Ishikawa (cell line): ENCODE data around the gene SMAD6.

Source experiments
- CEBPB ChIP-seq: IDR thresholded peaks from 2 replicates; pipeline ENCODE4 v1.6.1; 2012
- CREB1 ChIP-seq: IDR thresholded peaks from 2 replicates; pipeline ENCODE4 v1.6.1; 2012; ENCODE audit warnings: low read depth
- EGR1 ChIP-seq: IDR thresholded peaks from 2 replicates; pipeline ENCODE4 v1.6.1; 2012
- EP300 ChIP-seq: IDR thresholded peaks from 2 replicates; pipeline ENCODE4 v1.6.1; 2012; ENCODE audit warnings: borderline replicate concordance
- FOXM1 ChIP-seq: IDR thresholded peaks from 2 replicates; pipeline ENCODE4 v1.6.1; 2012; ENCODE audit warnings: low read depth, borderline replicate concordance
- NFIC ChIP-seq: IDR thresholded peaks from 2 replicates; pipeline ENCODE4 v1.6.1; 2012
- RAD21 ChIP-seq: IDR thresholded peaks from 2 replicates; pipeline ENCODE4 v1.6.1; 2012; ENCODE audit warnings: low read depth
- TAF1 ChIP-seq: IDR thresholded peaks from 2 replicates; pipeline ENCODE4 v1.6.1; 2012; ENCODE audit warnings: low read depth, mild to moderate bottlenecking
- TCF12 ChIP-seq: IDR thresholded peaks from 2 replicates; pipeline ENCODE4 v1.6.1; 2012; ENCODE audit warnings: low read depth
- TEAD4 ChIP-seq: IDR thresholded peaks from 2 replicates; pipeline ENCODE4 v1.6.1; 2012
- YY1 ChIP-seq: IDR thresholded peaks from 2 replicates; pipeline ENCODE4 v1.6.1; 2012; ENCODE audit warnings: low read depth
- ZBTB7A ChIP-seq: IDR thresholded peaks from 2 replicates; pipeline ENCODE4 v1.6.1; 2012; ENCODE audit warnings: low read depth
- TF ChIP-seq, protein P1 (sequence below): IDR thresholded peaks from 2 replicates; pipeline ENCODE4 v1.6.1; 2012
- TF ChIP-seq, protein P2 (sequence below): IDR thresholded peaks from 2 replicates; pipeline ENCODE4 v1.6.1; 2012; ENCODE audit warnings: low read depth, mild to moderate bottlenecking
- TF ChIP-seq, protein P3 (sequence below): IDR thresholded peaks from 2 replicates; pipeline ENCODE4 v1.6.1; 2012

SMAD6 gene

DNA sequence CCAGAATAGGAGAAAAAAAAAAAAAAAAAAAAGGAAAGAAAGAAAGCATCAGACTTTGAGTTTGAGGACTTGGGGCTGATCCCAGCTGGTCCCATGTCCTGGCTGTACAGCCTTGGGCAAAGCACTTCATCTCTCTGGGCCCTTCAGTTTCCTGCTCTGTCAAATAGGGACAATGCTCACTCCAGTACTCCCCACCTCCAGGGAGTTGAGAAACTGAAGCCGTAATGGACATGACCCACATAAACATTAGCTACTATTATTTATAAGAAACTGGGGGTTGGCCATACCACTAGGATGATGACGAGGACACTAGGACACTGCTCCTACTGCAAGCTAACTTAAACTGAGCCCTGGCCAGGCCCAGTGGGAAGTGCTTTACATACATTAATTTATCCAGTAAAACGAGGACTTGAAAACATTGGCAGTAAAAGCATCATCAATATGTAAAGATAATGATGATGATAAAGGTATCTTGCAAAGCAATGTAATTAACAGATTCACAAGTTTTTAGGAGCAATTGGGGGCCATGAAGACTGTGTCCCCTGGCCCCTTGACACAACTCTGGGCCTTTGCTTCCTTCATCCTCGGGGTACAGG is 22.9 kb upstream of the SMAD6 start:
- no peak for TF ChIP-seq CREB1
- TF ChIP-seq ZBTB7A: no peak
- TF ChIP-seq EGR1: no peak
- TF ChIP-seq, protein P1, sequence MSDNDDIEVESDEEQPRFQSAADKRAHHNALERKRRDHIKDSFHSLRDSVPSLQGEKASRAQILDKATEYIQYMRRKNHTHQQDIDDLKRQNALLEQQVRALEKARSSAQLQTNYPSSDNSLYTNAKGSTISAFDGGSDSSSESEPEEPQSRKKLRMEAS: no peak
- TF ChIP-seq, protein P2, sequence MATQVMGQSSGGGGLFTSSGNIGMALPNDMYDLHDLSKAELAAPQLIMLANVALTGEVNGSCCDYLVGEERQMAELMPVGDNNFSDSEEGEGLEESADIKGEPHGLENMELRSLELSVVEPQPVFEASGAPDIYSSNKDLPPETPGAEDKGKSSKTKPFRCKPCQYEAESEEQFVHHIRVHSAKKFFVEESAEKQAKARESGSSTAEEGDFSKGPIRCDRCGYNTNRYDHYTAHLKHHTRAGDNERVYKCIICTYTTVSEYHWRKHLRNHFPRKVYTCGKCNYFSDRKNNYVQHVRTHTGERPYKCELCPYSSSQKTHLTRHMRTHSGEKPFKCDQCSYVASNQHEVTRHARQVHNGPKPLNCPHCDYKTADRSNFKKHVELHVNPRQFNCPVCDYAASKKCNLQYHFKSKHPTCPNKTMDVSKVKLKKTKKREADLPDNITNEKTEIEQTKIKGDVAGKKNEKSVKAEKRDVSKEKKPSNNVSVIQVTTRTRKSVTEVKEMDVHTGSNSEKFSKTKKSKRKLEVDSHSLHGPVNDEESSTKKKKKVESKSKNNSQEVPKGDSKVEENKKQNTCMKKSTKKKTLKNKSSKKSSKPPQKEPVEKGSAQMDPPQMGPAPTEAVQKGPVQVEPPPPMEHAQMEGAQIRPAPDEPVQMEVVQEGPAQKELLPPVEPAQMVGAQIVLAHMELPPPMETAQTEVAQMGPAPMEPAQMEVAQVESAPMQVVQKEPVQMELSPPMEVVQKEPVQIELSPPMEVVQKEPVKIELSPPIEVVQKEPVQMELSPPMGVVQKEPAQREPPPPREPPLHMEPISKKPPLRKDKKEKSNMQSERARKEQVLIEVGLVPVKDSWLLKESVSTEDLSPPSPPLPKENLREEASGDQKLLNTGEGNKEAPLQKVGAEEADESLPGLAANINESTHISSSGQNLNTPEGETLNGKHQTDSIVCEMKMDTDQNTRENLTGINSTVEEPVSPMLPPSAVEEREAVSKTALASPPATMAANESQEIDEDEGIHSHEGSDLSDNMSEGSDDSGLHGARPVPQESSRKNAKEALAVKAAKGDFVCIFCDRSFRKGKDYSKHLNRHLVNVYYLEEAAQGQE: no peak
- TF ChIP-seq TAF1: no peak
- TF ChIP-seq FOXM1: no peak
- TF ChIP-seq YY1: no peak
- no peak for TF ChIP-seq CEBPB
- TF ChIP-seq NFIC: no peak
- no peak for TF ChIP-seq TCF12
- TF ChIP-seq RAD21: no peak

DNA sequence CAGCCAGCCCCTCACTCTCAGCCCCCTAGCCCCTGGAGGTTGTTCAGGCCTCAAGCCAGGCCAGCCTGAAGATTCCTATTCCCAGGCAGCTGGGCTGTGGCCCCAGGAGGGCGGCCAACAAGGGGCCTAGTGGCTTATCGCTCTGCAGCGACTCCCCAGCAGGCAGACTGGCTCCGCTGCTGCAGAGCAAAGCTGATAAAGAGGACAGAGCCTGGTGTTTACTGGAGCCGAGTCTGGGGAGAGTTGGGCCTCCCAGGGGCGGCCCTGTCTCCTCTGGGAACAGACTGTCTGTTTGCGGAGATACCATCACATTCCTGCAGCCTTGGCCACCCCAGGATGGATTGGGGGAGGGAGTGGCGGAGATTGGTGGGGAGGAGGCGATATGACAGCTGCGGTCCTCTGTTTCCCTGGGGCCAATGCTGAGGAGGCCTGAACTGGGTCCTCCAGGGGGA is 22.4 kb upstream of the SMAD6 start:
- TF ChIP-seq, protein P1: no peak
- no peak for TF ChIP-seq TAF1
- TF ChIP-seq, protein P3, sequence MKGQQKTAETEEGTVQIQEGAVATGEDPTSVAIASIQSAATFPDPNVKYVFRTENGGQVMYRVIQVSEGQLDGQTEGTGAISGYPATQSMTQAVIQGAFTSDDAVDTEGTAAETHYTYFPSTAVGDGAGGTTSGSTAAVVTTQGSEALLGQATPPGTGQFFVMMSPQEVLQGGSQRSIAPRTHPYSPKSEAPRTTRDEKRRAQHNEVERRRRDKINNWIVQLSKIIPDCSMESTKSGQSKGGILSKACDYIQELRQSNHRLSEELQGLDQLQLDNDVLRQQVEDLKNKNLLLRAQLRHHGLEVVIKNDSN: no peak
- no peak for TF ChIP-seq EP300
- no peak for TF ChIP-seq YY1
- no peak for TF ChIP-seq ZBTB7A
- TF ChIP-seq, protein P2: no peak
- no peak for TF ChIP-seq EGR1

DNA sequence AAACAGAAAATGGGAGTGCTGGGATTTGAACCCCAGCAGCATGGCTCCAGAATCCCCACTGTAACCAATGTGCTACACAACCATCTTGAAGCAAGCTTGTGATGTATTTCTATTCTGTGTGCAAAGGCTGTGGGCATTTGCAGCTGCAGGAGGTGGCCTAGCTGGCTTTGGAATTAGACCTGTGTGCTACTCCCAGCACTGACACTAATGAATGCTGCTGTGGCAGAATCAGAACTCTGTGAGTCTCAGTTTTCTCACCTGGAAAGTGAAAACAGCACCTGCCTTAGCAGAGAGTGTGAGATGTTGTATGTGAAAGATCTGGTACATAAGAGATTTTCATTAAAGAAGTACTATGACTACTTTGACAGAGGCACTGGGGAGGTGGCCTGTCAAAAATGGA is 21.5 kb upstream of the SMAD6 start:
- TF ChIP-seq, protein P1: no peak
- TF ChIP-seq, protein P2: no peak
- TF ChIP-seq TEAD4: no peak
- TF ChIP-seq TCF12: no peak
- TF ChIP-seq CREB1: no peak

DNA sequence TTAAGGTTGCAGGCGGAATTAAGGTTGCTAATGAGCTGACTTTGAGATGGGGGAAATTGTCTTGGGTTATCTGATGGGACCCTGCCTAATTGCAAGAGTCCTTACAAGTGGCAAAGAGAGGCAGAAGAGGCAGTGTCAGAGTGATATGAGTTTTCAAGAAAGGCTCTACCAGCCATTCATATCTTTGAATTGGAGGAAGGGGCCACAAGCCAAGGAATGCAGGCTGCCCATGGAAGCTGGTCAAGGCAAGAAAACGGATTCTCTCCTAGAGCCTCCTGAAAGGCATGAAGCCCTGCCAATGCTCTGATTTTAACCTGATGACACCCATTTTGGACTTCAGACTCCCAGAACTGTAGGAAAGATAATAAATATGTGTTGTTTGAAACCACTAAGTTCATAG is 20.6 kb upstream of the SMAD6 start:
- TF ChIP-seq, protein P1: no peak
- TF ChIP-seq ZBTB7A (no peak), TAF1 (no peak), EGR1 (no peak), CEBPB (no peak), YY1 (no peak), CREB1 (no peak), EP300 (no peak), FOXM1 (no peak), TCF12 (no peak), TEAD4 (no peak)
- TF ChIP-seq, protein P3: no peak
- TF ChIP-seq, protein P2: no peak
